ENCODE results near the gene STX5.
"Not testable (repeated sequence)": the region's sequence is repeated elsewhere in the genome, so short reads cannot be mapped to it uniquely, and the experiment has no call there.

The STX5 gene

DNA sequence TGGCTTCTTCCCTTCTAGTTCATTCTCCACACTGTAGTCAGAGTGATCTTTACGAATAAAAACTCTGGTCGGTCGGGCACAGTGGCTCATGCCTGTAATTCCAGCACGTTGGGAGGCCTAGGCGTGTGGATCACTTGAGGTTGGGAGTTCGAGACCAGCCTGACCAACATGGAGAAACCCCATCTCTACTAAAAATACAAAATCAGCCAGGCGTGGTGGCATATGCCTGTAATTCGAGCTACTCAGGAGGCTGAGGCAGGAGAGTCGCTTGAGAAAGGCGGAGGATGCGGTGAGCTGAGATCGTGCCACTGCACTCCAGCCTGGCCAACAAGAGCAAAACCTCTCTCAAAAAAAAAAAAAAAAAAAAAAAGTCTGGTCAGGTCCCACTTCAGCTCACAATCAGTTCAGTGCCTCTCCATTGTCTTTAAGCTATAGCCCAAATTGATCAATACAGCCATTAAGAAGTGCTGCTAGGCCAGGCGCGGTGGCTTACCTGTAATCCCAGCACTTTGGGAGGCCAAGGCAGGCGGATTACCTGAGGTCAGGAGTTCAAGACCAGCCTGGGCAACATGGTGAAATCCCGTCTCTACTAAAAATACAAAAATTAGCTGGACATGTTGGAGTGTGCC is 29.8 kb upstream of the STX5 start:
- Histone ChIP-seq H3K4me1 (ENCODE audit: control insufficient read depth, insufficient read depth, low read length) (peaks cover 35% of the 10 kb centered on the region), H3K36me3 (ENCODE audit: control insufficient read depth, insufficient read depth, low read length) (peaks cover 34% of the 10 kb centered on the region), H3K27ac (ENCODE audit: low read depth, low read length) (peak overlapping the region; percentile 68; the same call in 1 of the 2 replicates), H3K9ac (ENCODE audit: low read length) (peak overlapping the region; percentile 54), H3K4me3 (ENCODE audit: low read depth, low read length) (peak overlapping the region; percentile 10)
- H3K27me3 ChIP-seq (ENCODE audit: control insufficient read depth, insufficient read depth, low read length); H3K9me3 ChIP-seq (ENCODE audit: control insufficient read depth, insufficient read depth, low read depth, low read length): not testable (repeated sequence)

DNA sequence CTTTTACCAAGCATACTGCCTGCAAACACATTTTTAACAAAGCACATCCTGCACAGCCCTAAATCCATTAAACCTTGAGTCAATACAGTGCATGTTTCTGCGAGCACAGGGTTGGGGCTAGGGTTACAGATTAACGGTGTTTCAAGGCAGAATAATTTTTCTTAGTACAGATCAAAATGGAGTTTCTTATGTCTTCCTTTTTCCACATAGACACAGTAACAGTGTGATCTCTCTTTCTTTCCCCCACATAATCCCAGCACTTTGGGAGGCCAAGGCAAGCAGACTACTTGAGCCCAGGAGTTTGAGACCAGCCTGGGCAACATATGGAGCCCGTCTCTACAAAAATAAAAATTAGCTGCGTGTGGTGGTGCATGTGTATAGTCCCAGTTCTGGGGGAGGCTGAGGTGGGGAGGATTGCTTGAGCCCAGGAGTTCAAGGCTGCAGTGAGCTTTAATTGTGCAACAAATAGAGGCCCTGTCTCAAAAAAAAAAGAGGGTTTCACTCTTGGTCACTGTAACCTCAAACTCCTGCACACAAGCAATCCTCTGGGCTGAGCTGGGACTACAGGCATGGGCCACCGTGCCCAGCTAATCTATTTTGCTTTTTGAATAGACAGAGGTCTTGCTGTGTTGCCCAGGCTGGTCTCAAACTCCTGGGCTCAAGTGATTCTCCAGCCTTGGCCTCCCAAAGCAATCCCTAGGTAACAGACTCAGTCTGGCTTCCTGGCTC is 29.1 kb upstream of the STX5 start:
- Histone ChIP-seq H3K9ac (ENCODE audit: low read length) (peak overlapping the region; percentile 54), H3K27me3 (ENCODE audit: control insufficient read depth, insufficient read depth, low read length) (no peaks in the 10 kb centered on the region), H3K4me3 (ENCODE audit: low read depth, low read length) (no peak overlapping the region), H3K27ac (ENCODE audit: low read depth, low read length) (peak overlapping the region; percentile 68), H3K9me3 (ENCODE audit: control insufficient read depth, insufficient read depth, low read depth, low read length) (no peaks in the 10 kb centered on the region), H3K4me1 (ENCODE audit: control insufficient read depth, insufficient read depth, low read length) (peaks cover 35% of the 10 kb centered on the region), H3K36me3 (ENCODE audit: control insufficient read depth, insufficient read depth, low read length) (peaks cover 28% of the 10 kb centered on the region)

DNA sequence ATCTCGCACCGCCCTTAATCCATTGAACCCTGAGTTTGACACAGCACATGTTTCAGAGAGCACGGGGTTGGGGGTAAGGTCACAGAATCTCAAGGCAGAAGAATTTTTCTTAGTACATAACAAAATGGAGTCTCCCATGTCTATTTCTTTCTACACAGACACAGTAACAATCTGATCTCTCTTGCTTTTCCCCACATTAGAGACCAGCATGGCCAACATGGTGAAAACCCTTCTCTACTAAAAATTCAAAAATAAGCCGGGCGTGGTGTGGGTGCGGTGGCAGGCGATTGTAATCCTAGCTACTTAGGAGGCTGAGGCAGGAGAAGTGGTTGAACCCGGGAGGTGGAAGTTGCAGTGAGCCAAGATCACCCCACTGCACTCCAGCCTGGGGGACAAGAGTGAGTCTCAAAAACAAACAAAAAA is 27.4 kb upstream of the STX5 start:
- H3K27me3 ChIP-seq (ENCODE audit: control insufficient read depth, insufficient read depth, low read length); H3K9me3 ChIP-seq (ENCODE audit: control insufficient read depth, insufficient read depth, low read depth, low read length): not testable (repeated sequence)
- peaks cover 31% of the 10 kb centered on the region for H3K36me3 ChIP-seq (ENCODE audit: control insufficient read depth, insufficient read depth, low read length)
- peaks cover 35% of the 10 kb centered on the region for H3K4me1 ChIP-seq (ENCODE audit: control insufficient read depth, insufficient read depth, low read length)
- peak overlapping the region; percentile 14; the same call in 1 of the 2 replicates for H3K4me3 ChIP-seq (ENCODE audit: low read depth, low read length)
- H3K27ac ChIP-seq (ENCODE audit: low read depth, low read length): peak overlapping the region; percentile 16; the same call in 1 of the 2 replicates
- H3K9ac ChIP-seq (ENCODE audit: low read length): peak overlapping the region; percentile 62

- Histone ChIP-seq H3K4me1 (ENCODE audit: control insufficient read depth, insufficient read depth, low read length) (peaks cover 33% of the 10 kb centered on the region), H3K9ac (ENCODE audit: low read length) (peak overlapping the region; percentile 98), H3K27ac (ENCODE audit: low read depth, low read length) (peak overlapping the region; percentile 89; the same call in 1 of the 2 replicates), H3K4me3 (ENCODE audit: low read depth, low read length) (peak overlapping the region; percentile 81), H3K9me3 (ENCODE audit: control insufficient read depth, insufficient read depth, low read depth, low read length) (no peaks in the 10 kb centered on the region), H3K27me3 (ENCODE audit: control insufficient read depth, insufficient read depth, low read length) (no peaks in the 10 kb centered on the region), H3K36me3 (ENCODE audit: control insufficient read depth, insufficient read depth, low read length) (peaks cover 33% of the 10 kb centered on the region)
Measured at GRCh38 chr11:62858201-62858600, 26.4 kb upstream of the STX5 start.

- Histone ChIP-seq H3K4me3 (ENCODE audit: low read depth, low read length) (peak overlapping the region; percentile 81), H3K4me1 (ENCODE audit: control insufficient read depth, insufficient read depth, low read length) (peaks cover 29% of the 10 kb centered on the region), H3K27ac (ENCODE audit: low read depth, low read length) (peak overlapping the region; percentile 89; the same call in 1 of the 2 replicates), H3K36me3 (ENCODE audit: control insufficient read depth, insufficient read depth, low read length) (peaks cover 37% of the 10 kb centered on the region), H3K9me3 (ENCODE audit: control insufficient read depth, insufficient read depth, low read depth, low read length) (no peaks in the 10 kb centered on the region), H3K27me3 (ENCODE audit: control insufficient read depth, insufficient read depth, low read length) (no peaks in the 10 kb centered on the region), H3K9ac (ENCODE audit: low read length) (peak overlapping the region; percentile 98)
Measured at GRCh38 chr11:62857541-62857982, 25.7 kb upstream of the STX5 start.

GRCh38 chr11:62856333-62856895 is 24.6 kb upstream of the STX5 start:
- H3K9me3 ChIP-seq (ENCODE audit: control insufficient read depth, insufficient read depth, low read depth, low read length): no peaks in the 10 kb centered on the region
- peak overlapping the region; percentile 81 for H3K4me3 ChIP-seq (ENCODE audit: low read depth, low read length)
- H3K9ac ChIP-seq (ENCODE audit: low read length): peak overlapping the region; percentile 98
- H3K27me3 ChIP-seq (ENCODE audit: control insufficient read depth, insufficient read depth, low read length): no peaks in the 10 kb centered on the region
- H3K36me3 ChIP-seq (ENCODE audit: control insufficient read depth, insufficient read depth, low read length): peaks cover 46% of the 10 kb centered on the region
- H3K4me1 ChIP-seq (ENCODE audit: control insufficient read depth, insufficient read depth, low read length): peaks cover 24% of the 10 kb centered on the region
- H3K27ac ChIP-seq (ENCODE audit: low read depth, low read length): peak overlapping the region; percentile 89

DNA sequence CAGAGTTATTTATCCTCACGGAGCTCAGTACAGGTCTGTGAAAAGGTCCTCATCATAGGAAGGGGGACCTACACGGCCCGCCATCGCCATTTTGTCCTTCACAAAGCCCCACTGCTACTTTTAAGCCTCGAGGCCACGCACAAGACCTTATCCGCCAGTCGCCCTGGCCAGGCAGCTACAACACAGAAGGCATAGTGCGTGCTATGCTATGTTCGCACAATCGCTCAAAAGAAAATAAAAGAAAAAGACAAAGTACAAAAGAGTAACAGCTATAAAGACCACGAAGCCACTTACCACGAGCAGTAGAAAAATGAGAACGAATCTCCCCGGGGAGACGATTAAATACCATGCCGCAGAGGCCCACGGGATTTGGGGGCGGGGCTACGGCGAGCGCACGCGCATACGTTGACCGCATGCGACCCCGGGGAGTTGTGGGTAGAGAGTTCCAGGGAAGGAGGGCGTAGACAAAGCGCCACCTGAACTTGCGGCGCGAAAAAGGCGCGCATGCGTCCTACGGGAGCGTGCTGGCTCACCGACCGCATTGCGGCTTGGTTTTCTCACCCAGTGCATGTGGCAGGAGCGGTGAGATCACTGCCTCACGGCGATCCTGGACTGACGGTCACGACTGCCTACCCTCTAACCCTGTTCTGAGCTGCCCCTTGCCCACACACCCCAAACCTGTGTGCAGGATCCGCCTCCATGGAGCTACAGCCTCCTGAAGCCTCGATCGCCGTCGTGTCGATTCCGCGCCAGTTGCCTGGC is 23.9 kb upstream of the STX5 start:
- H3K27ac ChIP-seq (ENCODE audit: low read depth, low read length): peak overlapping the region; percentile 92
- H3K36me3 ChIP-seq (ENCODE audit: control insufficient read depth, insufficient read depth, low read length): peaks cover 41% of the 10 kb centered on the region
- H3K9ac ChIP-seq (ENCODE audit: low read length): peak overlapping the region; percentile 98
- peaks cover 17% of the 10 kb centered on the region for H3K4me1 ChIP-seq (ENCODE audit: control insufficient read depth, insufficient read depth, low read length)
- no peaks in the 10 kb centered on the region for H3K27me3 ChIP-seq (ENCODE audit: control insufficient read depth, insufficient read depth, low read length)
- H3K4me3 ChIP-seq (ENCODE audit: low read depth, low read length): peak overlapping the region; percentile 81
- no peaks in the 10 kb centered on the region for H3K9me3 ChIP-seq (ENCODE audit: control insufficient read depth, insufficient read depth, low read depth, low read length)

- H3K9ac ChIP-seq (ENCODE audit: low read length): peak overlapping the region; percentile 98
- H3K27ac ChIP-seq (ENCODE audit: low read depth, low read length): peak overlapping the region; percentile 92
- peaks cover 41% of the 10 kb centered on the region for H3K36me3 ChIP-seq (ENCODE audit: control insufficient read depth, insufficient read depth, low read length)
- peaks cover 16% of the 10 kb centered on the region for H3K4me1 ChIP-seq (ENCODE audit: control insufficient read depth, insufficient read depth, low read length)
- no peaks in the 10 kb centered on the region for H3K27me3 ChIP-seq (ENCODE audit: control insufficient read depth, insufficient read depth, low read length)
- peak overlapping the region; percentile 81 for H3K4me3 ChIP-seq (ENCODE audit: low read depth, low read length)
- no peaks in the 10 kb centered on the region for H3K9me3 ChIP-seq (ENCODE audit: control insufficient read depth, insufficient read depth, low read depth, low read length)
Measured at GRCh38 chr11:62854825-62855570, 23.1 kb upstream of the STX5 start.

DNA sequence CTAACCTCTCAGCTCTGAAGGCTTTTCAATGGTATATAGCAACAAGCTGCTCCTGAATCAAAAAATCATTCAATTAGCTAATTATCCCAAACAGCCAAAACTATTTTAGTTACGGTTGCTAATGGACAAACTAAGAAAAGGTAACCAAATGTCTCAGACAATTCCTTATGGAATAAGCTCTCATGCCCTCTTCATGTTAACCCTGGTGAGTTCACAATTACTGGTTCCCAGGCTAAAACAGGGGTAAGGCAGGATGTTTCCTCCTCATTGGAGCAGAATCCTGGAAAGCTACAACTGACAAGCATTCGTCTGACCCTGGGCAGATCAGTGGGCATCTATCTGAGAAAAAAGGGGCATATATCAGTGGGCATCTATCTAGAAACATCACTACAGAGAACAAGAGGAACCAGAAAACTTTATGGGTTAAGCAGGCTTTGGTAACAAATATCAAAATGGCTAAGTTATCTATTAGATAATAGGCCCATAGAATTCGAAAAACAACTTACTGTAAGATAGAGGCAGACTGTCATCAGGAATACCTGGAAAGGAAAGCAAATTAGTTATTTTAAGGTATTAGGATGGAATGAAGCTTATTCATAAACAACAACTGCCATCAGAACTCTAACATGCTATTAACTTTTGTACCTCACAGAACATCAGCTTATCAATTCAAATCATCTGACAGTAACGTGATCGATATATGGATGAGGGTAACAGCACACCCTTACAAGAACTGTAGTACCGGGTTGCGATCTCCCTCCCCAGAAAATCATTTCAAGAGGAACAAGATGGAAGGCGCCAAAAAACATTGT is 22.4 kb upstream of the STX5 start:
- peaks cover 41% of the 10 kb centered on the region for H3K36me3 ChIP-seq (ENCODE audit: control insufficient read depth, insufficient read depth, low read length)
- peaks cover 10% of the 10 kb centered on the region for H3K4me1 ChIP-seq (ENCODE audit: control insufficient read depth, insufficient read depth, low read length)

More for the DNA sequence above, 22.4 kb upstream of the STX5 start:
- Histone ChIP-seq H3K27ac (ENCODE audit: low read depth, low read length) (peak overlapping the region; percentile 92), H3K9me3 (ENCODE audit: control insufficient read depth, insufficient read depth, low read depth, low read length) (no peaks in the 10 kb centered on the region), H3K4me3 (ENCODE audit: low read depth, low read length) (peak overlapping the region; percentile 81), H3K9ac (ENCODE audit: low read length) (peak overlapping the region; percentile 98), H3K27me3 (ENCODE audit: control insufficient read depth, insufficient read depth, low read length) (no peaks in the 10 kb centered on the region)

All from HUES6 (cell line).